ENCODE data around the gene ILF3. TPM values are rescaled to one million over a fixed set of nuclear protein-coding genes. Genes with fewer than 3 reads are reported as not detected.
"Not testable (repeated sequence)": the region's sequence is repeated elsewhere in the genome, so short reads cannot be mapped to it uniquely, and the experiment has no call there.

Gene ILF3
- total RNA-seq, 1 donor from 2014 or later: 588 TPM

DNA sequence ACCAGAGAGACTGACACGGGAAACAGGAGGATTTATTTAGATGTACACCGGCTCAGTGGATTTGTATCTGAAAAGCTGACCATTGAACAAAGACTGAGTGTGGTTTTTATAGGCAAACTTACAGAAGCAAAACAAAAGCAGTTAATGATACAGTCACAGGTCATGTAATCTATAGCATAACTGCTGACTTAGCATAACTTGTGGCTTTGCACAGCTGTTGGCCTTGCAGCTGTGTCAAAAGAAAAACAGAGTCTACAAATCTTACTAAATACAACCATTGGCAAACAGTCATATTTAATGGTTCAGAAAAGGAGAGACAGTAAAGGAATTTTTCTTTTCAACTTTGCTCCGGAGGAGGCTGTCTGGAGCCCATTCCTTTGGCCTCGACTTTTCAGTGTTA, 2.3 kb upstream of the ILF3 start:
- no peak for DNase-seq
- H3K27me3 Mint-ChIP-seq: peaks cover 2% of the 10 kb centered on the region
- peak overlapping the region; percentile 99 for H3K4me3 Mint-ChIP-seq
- intact Hi-C loops (cut with micrococcal nuclease): loop anchor here (5.0 to 10.0 kb wide), 4 partner anchors 235 to 457 kb away; partner anchors contain the start of genes CDC37 and DNMT1
- H3K4me1 Mint-ChIP-seq: peaks cover 25% of the 10 kb centered on the region
- peak overlapping the region; percentile 41 for H3K27ac Mint-ChIP-seq
- peaks cover 36% of the 10 kb centered on the region for H3K36me3 Mint-ChIP-seq (ENCODE audit: low read depth)
- H3K9me3 Mint-ChIP-seq: no peaks in the 10 kb centered on the region

DNA sequence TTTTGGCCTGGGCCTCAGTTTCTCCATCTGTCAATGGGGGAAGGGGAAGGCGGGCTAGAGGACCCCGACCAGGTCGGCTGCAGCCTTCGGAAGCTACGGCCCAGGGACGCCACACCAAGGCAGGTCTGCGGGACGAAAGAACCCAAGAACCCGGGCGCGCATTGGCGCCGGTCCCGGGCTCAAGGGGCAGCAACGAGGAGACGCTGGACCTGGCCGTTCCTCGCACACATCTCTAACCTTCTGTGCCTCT, 739 bp upstream of the ILF3 start:
- no peaks in the 10 kb centered on the region for H3K9me3 Mint-ChIP-seq
- peak overlapping the region; percentile 99 for H3K4me3 Mint-ChIP-seq
- intact Hi-C loops (cut with micrococcal nuclease): loop anchor here (1.0 to 10.0 kb wide), 5 partner anchors 84 to 459 kb away; partner anchors contain the start of genes CDC37 and DNMT1
- H3K4me1 Mint-ChIP-seq: peaks cover 26% of the 10 kb centered on the region
- no peak for DNase-seq
- H3K36me3 Mint-ChIP-seq (ENCODE audit: low read depth): peaks cover 41% of the 10 kb centered on the region
- peaks cover 2% of the 10 kb centered on the region for H3K27me3 Mint-ChIP-seq
- H3K27ac Mint-ChIP-seq: peak overlapping the region; percentile 99

DNA sequence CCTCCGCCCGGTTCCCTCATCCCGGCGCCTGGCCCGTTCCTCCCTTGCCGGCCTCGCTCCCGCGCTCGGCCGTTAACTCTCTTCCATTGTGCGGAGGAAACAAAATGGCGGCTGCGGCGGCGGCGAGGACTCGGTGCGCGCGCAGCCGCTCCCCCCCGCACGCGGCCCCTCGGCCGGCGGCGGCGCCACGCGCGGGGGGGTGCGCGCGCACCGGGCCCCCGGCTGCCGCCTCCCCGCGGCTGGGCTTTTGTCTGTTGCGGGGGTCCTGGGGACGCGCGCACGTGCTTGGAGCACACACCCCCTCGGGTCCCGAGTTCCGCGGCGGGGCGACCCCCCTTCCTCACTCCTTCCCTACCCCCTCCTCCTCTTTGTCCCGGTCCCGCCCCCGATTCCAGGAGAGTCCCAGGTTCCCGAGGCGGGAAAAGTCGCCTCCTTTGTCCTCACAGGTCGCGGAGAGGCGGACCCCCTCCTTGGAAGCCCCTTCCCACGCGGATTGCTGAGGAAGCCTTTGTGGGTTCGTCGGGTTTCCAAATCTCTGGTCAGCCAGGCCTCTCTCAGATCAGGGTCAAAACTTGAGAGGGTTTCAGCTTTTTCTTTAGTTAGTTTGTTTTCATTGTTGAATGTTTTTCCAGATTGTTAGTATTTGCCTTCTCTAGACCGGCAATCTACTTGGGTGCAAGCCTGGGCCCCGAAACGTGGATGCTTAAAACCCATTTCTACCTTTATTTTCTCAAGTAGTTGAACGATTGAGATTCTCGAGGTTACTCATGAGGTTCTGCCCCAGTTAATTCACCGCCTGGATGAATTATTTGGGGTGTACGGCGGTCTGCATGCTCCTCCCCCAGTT, 687 bp downstream of the ILF3 start:
- Mint-ChIP-seq H3K27ac (peak overlapping the region; percentile 99), H3K9me3 (no peaks in the 10 kb centered on the region), H3K4me3 (peak overlapping the region; percentile 99), H3K36me3 (ENCODE audit: low read depth) (peaks cover 43% of the 10 kb centered on the region), H3K4me1 (peaks cover 32% of the 10 kb centered on the region), H3K27me3 (peaks cover 2% of the 10 kb centered on the region)
- peak; percentile 88 for DNase-seq
- intact Hi-C loops (cut with micrococcal nuclease): loop anchor here (1.0 to 10.0 kb wide), 8 partner anchors 46 to 460 kb away; partner anchors contain the start of genes CDC37, DNMT1, KEAP1 and KRI1

DNA sequence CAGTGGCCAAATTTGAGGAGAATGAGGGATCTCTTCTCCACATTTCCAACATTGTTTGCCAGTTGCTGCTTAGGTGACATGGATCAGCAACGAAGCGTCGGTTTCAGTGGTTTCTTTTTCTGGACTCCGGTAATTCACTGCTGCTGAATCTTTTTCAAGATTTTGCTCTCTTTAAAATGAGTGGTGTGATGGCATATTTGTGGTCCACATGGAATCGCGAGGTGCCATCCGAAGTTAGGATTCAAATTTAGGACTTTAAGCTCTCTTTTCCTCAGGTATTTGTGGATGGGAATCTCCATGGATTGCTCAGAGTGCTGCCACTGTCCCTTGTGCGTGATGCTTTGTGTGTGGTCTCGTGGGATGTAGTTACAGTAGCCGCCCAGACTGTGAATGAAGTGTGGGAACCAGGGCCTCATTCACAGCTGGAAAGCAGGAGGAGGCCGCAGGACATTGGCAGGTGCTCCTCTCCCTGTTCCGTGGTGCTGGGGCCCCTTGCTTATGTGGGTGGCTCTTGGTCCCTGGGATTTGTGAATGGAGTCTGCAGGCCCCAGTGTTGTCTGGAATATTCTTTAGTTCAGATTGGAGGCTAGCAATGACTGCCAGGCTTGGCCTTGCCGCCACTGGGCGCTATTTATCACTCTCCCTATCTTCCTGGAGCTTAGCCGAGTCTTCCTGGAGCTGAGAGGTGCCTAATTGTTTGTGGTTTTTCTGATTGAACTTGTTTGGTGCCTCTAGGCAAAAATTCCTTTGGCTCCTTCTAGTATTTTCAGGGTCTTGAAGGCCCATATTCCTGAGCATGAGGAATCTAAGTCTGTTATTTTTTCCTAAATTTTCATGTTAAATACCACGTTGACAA, 1.5 kb downstream of the ILF3 start:
- H3K4me1 Mint-ChIP-seq: peaks cover 38% of the 10 kb centered on the region
- DNase-seq: peak; percentile 67
- no peaks in the 10 kb centered on the region for H3K9me3 Mint-ChIP-seq
- H3K36me3 Mint-ChIP-seq (ENCODE audit: low read depth): peaks cover 46% of the 10 kb centered on the region
- peak overlapping the region; percentile 99 for H3K4me3 Mint-ChIP-seq
- peak overlapping the region; percentile 96 for H3K27ac Mint-ChIP-seq
- intact Hi-C loops (cut with micrococcal nuclease): loop anchor here (2.0 to 10.0 kb wide), 4 partner anchors 45 to 461 kb away; partner anchors contain the start of genes DNMT1, KEAP1 and QTRT1
- H3K27me3 Mint-ChIP-seq: peaks cover 2% of the 10 kb centered on the region

DNA sequence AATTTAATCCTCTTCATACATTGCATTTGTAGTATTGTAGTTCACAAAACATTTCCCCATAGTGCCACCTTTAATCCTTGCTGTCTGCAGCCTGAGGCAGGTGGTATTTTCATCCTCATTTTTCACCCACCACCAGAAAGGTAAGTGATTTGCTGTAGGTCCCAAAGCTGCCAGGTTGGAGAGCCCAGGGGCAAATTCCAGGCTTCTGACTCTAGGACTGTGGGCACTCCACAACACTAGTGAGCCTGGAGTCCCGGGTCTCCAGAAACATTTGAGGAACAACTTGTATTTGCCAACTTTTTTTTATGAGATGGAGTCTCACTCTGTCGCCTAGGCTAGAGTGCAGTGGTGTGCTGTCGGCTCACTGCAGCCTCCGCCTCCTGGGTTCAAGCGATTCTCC, 6.2 kb downstream of the ILF3 start:
- intact Hi-C loops (cut with micrococcal nuclease): no loop called here
- Mint-ChIP-seq H3K27ac (no peak overlapping the region), H3K4me1 (peaks cover 44% of the 10 kb centered on the region), H3K4me3 (no peak overlapping the region), H3K27me3 (no peaks in the 10 kb centered on the region), H3K9me3 (no peaks in the 10 kb centered on the region), H3K36me3 (ENCODE audit: low read depth) (peaks cover 34% of the 10 kb centered on the region)
- DNase-seq: no peak

DNA sequence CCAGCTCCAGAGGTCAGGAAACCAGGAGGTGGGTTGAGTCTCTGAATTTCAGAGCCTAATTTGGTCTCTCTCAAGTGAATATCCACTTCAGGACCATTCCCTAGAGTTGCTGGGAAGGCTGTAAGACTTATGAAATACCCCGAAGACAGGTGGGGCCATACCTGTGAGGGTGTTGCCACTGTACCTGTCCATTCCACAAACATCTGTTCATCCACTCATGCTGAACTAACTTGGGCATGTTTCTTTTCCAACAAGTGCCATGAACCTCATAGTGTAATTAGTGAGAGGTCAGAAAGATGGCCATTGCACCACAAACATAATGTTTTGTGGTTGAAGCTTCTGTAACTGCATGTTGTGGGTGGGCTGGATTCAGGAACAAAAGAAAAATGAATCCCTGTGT, 7.8 kb downstream of the ILF3 start:
- Mint-ChIP-seq H3K4me3 (no peak overlapping the region), H3K4me1 (peaks cover 37% of the 10 kb centered on the region)

DNA sequence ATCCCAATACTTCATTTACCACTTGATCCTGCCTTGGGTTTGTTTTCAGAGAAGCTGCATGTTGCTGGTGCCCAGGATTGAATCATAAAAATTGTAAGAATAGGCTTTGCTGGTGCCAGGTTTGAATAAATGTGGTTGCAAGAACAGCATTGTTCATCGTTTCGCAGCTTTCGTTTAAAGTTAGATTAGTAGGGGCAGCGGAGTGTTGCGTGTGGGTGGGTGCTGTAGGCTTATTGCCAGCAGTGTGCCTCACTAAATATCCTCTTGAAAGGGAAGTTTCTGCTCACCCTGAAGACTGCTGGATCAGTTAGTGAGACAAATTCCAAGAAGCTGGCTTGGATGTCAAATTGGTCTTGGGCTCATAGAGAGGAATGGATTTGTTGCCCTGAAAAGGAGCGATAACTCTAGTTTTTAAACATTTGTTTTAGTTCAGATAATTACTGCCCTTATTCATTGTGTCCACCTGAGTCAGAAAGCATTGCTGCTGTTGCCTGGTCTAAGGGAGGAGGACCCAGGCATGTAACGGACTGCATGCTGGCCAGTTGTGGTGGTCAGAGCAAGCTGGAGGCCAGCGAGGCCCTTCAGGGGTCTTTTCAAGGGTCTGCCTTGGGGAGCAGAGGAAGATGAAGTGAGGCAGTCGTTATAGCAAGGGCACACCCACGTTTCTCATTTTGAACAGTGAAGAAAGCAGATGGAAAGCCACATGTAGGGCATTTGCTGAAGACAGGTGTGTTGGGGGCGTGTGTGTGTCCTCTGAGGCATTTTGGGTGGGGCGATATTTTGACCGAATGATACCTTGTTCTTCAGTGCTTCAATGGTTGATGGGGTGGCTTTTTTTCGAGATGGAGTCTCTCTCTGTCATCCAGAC, 8.5 kb downstream of the ILF3 start:
- intact Hi-C loops (cut with micrococcal nuclease): no loop called here
- DNase-seq: no peak
- H3K27ac Mint-ChIP-seq: peak overlapping the region; percentile 34
- H3K36me3 Mint-ChIP-seq (ENCODE audit: low read depth): peaks cover 22% of the 10 kb centered on the region
- H3K4me3 Mint-ChIP-seq: no peak overlapping the region
- H3K9me3 Mint-ChIP-seq: no peaks in the 10 kb centered on the region
- peaks cover 34% of the 10 kb centered on the region for H3K4me1 Mint-ChIP-seq
- no peaks in the 10 kb centered on the region for H3K27me3 Mint-ChIP-seq

More for the DNA sequence above, 7.8 kb downstream of the ILF3 start:
- no peak overlapping the region for H3K27ac Mint-ChIP-seq
- H3K36me3 Mint-ChIP-seq (ENCODE audit: low read depth): peaks cover 24% of the 10 kb centered on the region
- no peaks in the 10 kb centered on the region for H3K9me3 Mint-ChIP-seq
- intact Hi-C loops (cut with micrococcal nuclease): no loop called here
- DNase-seq: no peak
- no peaks in the 10 kb centered on the region for H3K27me3 Mint-ChIP-seq

DNA sequence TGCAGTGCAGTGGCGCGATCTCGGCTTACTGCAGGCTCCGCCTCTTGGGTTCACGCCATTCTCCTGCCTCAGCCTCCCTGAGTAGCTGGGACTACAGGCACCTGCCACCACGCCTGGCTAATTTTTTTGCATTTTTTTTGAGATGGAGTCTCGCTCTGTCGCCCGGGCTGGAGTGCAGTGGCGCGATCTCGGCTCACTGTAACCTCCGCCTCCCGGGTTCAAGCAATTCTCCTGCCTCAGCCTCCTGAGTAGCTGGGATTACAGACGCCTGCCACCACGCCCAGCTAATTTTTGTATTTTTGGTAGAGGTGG, 9.1 kb downstream of the ILF3 start:
- DNase-seq; H3K27me3 Mint-ChIP-seq; H3K4me3 Mint-ChIP-seq; intact Hi-C loops (cut with micrococcal nuclease); H3K9me3 Mint-ChIP-seq; H3K27ac Mint-ChIP-seq: not testable (repeated sequence)
- Mint-ChIP-seq H3K36me3 (ENCODE audit: low read depth) (peaks cover 26% of the 10 kb centered on the region), H3K4me1 (peaks cover 40% of the 10 kb centered on the region)

DNA sequence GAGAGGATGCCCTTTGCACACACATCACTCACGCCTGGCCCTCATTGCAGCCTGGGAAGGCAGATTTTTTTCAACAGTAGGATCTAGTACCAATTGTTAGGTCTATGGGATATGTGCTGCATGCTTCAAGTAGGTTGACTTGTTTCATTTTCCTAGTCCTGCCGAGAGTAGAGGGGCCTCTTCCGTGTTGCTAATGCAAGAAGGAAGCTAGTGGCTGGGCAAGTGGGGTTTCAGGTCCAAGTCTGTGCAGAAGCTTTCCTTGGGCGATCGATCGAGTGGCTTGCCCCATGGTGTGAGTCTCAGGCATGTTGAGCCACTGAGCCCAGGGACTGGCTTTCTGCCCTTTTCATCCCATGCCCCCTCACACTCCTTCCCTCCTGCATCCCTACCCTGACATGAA, 13.7 kb downstream of the ILF3 start:
- Mint-ChIP-seq H3K4me1 (peaks cover 23% of the 10 kb centered on the region), H3K9me3 (no peaks in the 10 kb centered on the region), H3K27ac (no peak overlapping the region), H3K4me3 (no peak overlapping the region), H3K36me3 (ENCODE audit: low read depth) (peaks cover 33% of the 10 kb centered on the region), H3K27me3 (no peaks in the 10 kb centered on the region)
- intact Hi-C loops (cut with micrococcal nuclease): no loop called here
- DNase-seq: no peak

DNA sequence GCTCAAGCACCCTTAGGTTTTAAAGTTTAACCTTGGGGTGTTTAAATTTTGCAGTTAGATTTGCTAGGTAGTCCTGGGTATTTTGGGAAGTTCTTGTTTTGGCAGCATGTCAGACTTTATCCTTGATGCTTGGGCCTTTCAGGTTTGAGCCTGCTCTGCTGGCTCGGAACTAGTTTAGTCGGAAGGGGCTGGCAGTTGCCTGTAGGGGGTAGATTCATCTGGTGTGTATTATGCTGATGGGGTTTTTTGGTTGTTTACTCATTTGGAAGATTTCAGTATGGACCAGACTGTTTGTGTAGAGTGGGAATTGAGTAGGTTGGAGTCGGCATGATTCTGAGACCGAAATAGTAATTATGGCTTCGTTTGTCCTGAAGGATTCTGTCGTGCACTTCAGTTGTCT, 15.1 kb downstream of the ILF3 start:
- peaks cover 38% of the 10 kb centered on the region for H3K36me3 Mint-ChIP-seq (ENCODE audit: low read depth)
- intact Hi-C loops (cut with micrococcal nuclease): no loop called here
- H3K4me3 Mint-ChIP-seq: no peak overlapping the region
- H3K9me3 Mint-ChIP-seq: no peaks in the 10 kb centered on the region
- H3K27me3 Mint-ChIP-seq: no peaks in the 10 kb centered on the region
- H3K27ac Mint-ChIP-seq: no peak overlapping the region
- H3K4me1 Mint-ChIP-seq: peaks cover 20% of the 10 kb centered on the region
- no peak for DNase-seq

DNA sequence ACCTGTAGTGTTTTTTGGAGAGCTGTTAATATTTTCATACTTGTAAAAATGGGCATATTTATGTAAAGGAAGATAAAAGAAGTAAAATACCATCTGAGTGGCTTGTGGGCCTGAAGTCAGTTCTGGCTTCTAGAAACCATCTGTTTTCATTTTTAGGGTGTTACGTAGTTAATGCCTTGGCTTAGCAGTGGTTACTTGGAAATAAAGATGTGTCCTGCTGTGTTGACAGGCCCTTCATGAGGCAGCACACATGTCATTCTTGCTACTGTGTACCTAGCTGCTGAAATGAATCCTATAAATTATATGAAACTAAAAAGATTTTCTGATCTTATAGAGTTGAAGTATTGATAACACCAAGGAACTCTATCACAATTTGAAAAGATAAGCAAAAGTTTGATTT, 16.0 kb downstream of the ILF3 start:
- Mint-ChIP-seq H3K4me3 (no peak overlapping the region), H3K9me3 (no peaks in the 10 kb centered on the region), H3K4me1 (peaks cover 20% of the 10 kb centered on the region), H3K27ac (no peak overlapping the region), H3K27me3 (no peaks in the 10 kb centered on the region), H3K36me3 (ENCODE audit: low read depth) (peaks cover 44% of the 10 kb centered on the region)
- intact Hi-C loops (cut with micrococcal nuclease): no loop called here
- DNase-seq: no peak

DNA sequence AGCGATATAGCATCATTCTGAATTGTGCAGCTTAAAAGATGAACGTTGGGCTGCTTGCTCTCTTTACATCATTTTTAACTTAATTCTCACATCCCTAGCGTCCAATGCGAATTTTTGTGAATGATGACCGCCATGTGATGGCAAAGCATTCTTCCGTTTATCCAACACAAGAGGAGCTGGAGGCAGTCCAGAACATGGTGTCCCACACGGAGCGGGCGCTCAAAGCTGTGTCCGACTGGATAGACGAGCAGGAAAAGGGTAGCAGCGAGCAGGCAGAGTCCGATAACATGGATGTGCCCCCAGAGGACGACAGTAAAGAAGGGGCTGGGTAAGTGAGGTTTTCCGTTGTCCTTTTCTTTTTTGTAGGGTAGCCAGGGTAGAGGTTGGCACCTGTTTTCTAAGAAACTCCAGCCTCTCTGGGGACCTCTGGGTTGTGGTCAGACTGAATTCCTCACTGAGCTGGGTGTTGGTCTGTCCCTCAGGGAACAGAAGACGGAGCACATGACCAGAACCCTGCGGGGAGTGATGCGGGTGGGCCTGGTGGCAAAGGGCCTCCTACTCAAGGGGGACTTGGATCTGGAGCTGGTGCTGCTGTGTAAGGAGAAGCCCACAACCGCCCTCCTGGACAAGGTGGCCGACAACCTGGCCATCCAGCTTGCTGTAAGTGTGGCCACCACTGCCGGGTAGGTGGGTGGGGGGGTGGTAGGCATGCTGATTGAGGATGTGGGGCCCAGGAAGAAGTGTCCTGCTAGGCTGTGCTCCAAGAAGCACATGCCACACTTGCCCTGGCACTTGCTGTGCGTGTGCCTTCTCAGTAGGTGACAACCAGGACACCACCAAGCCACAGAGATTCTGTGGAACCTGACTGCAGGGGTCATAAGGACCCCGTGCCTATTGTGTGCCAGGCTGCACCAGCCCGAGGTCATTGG, 17.0 kb downstream of the ILF3 start:
- intact Hi-C loops (cut with micrococcal nuclease): no loop called here
- Mint-ChIP-seq H3K36me3 (ENCODE audit: low read depth) (peaks cover 49% of the 10 kb centered on the region), H3K27ac (no peak overlapping the region), H3K9me3 (no peaks in the 10 kb centered on the region), H3K4me1 (peaks cover 19% of the 10 kb centered on the region), H3K4me3 (no peak overlapping the region), H3K27me3 (no peaks in the 10 kb centered on the region)
- DNase-seq: no peak

DNA sequence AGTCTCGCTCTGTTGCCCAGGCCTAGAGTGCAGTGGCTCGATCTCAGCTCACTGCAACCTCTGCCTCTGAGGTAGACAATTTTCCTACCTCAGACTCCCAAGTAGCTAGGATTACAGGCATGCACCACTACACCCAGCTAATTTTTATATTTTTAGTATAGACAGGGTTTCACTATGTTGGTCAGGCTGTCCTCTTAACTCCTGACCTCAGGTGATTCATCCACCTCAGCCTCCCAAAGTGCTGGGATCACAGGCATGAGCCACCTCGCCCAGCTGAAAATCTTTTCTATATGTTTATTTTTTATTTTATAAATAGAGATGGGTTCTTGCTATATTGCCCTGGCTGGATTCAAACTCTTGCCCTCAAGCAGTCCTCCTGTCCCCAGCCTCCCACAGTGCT, 17.8 kb downstream of the ILF3 start:
- intact Hi-C loops (cut with micrococcal nuclease); H3K4me3 Mint-ChIP-seq; H3K27me3 Mint-ChIP-seq; H3K27ac Mint-ChIP-seq; H3K9me3 Mint-ChIP-seq; DNase-seq: not testable (repeated sequence)
- Mint-ChIP-seq H3K4me1 (peaks cover 14% of the 10 kb centered on the region), H3K36me3 (ENCODE audit: low read depth) (peaks cover 47% of the 10 kb centered on the region)

Measured in activated CD4-positive, alpha-beta T cell treated with anti-CD3 and anti-CD28 coated beads, Interleukin-2, amount 10 ng/mL, durations not matched to agents 24 days and 14 days (primary cell).